ENCODE measurements around the gene MAP4K4.

Gene MAP4K4

DNA sequence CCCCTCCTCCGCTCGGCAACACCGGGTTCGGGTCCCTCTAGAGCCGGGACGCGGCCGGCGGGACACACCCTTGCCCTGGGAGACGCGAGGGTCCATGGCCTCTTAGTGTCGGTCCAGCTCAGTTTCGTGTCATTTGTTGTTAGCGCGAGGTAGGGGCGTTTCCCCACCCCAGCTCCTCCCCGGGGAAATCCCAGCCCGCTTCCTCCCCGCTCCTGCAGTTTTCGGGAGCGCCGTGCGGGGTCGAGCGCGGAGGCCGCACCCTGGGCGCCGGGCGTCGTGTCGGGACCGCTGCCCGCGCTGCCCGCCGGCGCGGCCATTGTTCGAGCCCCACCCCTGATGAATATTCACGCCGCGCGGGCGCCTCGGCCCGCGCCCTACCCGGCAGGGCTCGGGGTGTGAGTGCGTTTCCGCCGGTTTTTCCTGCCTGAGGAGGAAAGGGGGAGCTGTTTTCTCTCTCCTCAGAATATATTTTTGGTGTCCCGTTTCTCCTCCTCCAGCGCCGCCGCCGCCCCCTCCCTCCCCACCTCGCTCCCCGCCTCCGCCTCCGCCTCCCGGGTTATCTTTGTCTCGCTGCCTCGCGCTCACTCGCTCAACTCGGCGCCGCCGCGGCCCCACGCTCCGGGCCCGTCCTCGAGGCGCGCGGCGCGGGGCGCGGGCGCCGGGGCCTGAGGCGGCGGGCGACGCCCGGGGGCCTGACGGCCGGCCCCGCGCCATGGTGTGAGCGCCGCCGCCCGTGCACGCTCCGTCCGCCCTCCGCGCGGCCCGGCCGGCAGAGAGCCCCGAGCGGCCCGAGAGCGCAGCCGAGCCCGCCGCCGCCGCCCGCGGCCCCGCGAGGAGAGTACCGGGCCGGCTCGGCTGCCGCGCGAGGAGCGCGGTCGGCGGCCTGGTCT is at the start of gene MAP4K4:
MAP4K4 (plus strand) TSS at position 584 of the 890 bp plus-strand sequence. CDS start 374 bp downstream, outside the sequence.
- peak; percentile 28 for DNase-seq

DNA sequence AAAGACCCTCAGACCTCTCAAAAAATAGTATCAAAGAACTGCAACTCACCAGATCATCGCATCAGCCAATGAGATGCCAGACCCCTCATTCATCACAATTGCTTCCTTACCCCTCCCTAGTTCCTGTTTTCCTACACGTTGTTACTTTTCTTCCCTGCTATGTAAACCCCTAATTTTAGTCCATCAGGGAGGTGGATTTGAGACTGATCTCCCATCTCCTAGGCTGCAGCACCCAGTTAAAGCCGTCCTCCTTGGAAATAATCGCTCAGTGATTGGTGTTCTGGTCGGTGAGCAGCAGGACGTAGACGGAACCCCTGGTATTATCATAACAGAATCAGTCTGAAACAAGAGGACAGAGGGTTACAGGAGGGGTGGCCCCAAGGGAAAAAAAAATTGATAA is 44.0 kb upstream of the MAP4K4 start:
- DNase-seq, result no peak

DNA sequence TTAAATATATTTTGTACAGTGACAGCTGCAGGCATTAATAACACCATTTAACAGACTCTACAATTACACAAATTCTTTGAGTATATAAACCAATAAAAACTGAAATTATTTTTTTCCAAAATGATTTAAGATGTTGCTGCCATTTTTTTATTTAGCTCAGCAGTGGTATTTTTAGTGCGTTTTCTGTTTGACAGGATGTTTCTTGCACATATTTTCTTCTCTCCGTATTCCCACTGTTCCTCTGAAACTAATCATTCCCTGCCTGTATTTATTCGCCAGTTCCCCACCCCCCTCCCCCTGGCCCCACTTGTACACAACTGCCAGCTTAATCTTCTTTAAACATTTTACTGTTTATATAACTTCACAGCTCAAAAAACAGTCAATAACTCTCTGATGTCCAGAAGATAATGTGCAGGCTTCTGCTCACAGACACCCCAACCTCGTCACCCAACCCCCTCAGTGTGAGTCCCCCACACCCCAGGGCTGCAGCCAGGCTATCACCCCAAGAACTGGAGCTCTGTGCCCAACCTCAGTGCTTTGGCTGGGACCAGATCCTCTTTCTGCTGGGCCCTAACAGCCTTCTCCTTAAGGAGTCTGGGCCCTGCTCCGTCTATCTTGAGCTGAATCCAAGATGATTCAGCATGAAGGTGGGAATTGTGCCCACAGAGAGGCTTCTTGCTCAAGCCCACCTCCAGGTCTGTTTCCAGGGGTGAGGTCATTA is 41.6 kb upstream of the MAP4K4 start:
- DNase-seq, result no peak

DNA sequence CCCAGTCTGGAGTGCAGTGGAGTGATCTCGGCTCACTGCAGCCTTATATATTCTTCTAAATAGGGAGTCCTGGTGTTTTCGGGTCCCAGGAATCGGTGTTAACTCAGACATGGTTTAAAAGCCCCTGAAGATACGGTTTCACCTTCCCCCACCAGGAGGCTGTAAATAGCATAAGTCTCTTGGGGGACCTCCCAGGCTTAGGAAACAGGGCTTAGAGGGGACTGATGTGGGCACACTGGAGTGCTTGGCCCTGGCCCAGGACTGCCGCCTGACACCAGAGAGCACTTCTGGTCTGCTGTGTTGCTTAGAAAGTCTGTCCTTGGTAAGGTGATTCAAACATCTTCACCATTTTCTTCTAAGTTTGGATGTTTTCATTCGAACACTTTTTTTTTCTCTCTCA is 39.7 kb upstream of the MAP4K4 start:
- DNase-seq, result no peak

DNA sequence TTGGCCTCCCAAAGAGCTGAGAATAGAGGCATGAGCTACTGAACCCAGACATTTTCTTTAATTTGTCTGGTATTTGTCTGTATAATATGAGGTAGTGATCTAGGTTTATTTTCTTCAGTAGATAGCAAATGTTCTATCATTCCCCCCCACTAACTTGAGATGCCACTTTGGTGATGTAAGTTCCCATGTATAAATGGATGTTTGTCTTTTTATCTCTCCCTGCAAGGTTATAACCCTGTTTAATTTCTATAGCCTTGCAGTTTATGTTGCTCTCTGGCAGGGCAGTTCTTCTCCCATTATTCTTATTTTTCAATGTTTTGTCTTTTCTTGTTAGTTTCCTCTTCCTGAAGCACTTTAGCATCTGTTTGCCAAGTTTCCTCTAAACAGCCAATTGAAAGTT is 39.1 kb upstream of the MAP4K4 start:
- DNase-seq, result no peak

DNA sequence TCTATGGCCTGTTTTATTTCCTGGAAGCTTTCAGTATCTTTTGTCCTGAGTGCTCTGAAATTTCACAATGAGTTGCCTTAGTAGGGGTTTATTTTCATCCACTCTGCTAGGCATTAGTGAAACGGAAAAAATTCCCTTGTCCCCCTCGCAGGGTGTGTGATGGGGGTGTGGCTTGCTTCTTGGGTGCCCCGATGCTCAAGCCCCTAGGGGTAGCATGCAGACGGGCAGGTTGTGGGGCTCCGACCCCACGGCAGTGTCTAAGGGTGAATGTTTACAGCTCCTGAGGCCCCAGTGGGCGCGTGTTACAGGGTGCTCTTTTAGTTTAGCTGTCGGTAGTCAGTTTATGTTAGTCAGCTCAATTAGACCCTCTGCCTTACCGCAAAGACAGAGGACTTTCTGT is 32.2 kb upstream of the MAP4K4 start:
- no peak for DNase-seq

DNA sequence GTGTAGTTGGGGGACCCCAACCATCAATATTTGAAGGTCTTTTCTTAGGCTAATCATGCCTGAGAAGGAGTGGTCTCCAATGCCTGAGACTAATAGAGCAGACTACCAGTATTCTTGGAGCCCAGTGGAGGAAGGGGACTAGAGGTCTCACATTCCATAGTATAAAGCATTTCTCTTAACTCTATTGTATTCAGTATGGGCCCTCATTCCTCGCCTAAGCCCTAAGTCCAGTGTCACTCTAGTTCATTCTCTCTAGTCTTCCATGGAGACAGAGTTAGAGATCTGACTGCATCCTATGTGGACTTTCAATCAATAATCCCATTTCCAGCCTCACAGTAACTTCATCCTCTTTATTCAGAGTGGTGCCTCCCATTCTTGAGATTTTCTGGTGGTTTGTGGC is 29.7 kb upstream of the MAP4K4 start:
- no peak for DNase-seq

DNA sequence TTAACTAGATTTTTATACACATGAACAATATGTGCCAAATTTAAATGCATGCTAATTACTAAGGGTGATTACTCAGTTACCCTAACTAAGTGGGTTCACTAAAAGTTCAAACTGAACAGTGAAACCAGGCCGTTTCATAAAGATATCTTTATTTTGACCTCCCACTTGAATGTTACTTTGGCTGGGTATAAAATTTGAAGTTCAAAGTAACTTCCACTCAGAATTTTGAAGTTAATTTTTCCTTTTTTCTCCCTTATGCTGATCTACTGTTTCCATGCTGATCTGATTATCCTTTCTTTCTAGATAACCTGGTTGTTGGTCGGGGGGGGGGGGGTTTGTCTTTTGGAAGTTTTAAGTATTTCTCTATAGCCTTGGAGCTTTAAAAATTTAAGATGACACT is 25.5 kb upstream of the MAP4K4 start:
- DNase-seq, result no peak

DNA sequence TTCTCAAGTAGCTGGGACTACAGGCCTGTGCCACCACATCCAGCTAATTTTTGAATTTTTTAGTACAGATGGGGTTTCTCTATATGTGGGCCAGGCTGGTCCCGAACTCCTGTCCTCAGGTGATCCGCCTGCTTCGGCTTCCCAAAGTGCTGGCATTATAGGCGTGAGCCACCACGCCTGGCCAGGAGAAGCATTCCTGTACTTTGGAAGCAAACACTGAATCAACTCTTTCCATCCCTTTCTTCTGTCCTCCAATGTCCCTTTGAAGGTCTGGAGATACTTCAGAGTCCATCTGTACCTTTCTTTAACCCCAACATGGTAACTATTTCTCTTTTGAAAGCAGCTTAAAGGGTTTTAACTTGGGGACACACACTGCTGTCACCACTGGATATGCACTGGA is 23.6 kb upstream of the MAP4K4 start:
- DNase-seq, result no peak

DNA sequence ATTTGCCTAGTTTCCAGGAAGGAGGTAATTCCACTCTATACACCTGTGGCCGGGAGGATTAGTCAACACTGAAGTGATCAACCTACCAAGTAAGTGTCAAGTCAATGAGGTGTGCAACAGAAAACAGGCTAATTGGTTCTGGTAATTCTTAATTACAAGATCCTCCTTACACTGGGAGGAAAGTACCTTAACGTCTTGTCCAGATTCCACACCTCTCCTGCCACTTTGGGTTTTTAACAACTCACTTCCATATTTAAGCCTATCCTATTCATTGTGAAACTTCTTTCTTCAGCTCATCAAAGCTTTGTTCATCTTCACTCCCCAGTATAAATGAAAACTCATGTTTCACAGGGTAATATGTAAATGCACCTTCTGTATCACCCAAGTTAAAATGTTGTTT is 22.0 kb upstream of the MAP4K4 start:
- no peak for DNase-seq

DNA sequence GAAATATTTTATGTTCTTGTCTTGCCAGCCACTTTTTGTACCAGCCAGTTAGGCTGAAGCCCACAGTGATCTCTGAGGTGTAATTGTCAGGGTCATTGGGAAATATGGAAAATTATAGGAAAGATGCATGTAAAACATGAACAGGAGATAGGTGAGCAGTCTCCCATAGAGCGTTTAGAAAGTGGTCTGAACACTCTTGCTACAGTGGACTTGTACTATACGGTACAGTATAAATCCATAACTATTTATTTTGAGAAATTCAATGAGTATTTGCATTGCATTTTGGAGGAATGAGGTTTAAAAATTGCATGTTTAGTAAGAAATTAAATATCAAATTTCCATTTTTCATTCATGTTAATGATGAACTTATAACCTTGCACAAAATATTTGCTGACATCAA is 20.8 kb upstream of the MAP4K4 start:
- no peak for DNase-seq

DNA sequence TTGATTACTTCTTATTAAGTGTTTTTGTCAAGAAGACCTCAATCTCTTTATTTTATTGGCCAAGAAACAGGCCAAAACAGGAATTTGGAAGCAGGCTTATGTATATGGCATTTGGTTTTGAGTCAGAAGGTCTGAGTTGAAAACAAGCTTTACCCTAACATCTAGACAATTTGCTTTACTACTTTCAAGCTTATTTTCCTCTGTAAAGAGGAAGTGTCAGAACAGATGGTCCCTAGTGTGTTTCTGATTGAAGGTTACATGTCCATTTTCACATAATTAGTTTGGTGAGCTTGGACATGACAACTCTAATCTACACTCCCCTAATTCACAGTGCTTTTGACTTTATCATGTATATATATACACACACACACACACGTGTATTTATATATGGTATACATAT is 19.8 kb upstream of the MAP4K4 start:
- DNase-seq, result no peak

DNA sequence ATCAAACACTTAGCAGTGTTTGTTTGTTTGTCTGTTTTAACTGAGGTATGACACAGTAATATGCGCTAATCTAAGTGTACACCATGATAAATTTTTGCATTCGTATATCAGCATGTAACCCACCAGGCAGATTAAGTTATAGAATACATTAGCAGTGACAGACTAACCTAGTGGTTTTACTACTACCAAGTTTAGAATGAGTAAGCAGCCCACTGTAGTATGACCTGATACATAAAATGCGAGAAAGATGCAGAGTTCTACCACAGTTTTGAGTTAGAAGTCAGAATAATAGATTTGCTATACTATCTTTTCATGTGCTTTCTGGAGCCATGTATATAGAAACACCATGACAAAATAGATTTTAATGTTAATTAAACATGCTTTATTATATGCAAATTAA is 19.1 kb upstream of the MAP4K4 start:
- no peak for DNase-seq

DNA sequence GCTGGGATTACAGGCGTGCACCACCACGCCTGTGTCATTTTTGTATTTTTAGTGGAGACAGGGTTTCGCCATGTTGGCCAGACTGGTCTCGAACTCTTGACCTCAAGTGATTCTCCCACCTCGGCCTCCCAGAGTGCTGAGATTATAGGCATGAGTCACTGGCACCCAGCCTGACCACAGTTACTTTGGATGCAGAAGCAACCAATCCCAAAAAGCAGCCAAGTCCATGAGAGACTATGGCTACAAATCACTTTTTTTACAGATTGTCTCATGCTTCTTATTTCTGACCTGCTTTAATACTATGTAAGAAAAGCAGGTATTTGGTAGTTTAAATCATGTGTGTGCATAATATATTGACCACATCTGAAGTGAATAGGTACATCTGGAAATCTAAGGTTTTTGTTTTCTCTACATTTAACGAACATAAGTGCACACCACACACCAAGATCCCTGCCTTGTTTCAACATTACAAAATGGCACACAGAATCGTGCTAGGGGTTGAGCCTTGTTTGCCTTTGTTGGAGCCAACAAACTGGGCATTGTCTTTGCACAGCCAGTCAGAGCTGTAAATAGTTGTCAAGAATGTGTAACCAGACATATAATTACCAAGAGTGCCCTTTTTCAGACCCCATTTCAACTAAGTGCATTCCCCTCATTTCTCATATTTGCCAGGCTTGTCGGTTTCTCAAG is 18.3 kb upstream of the MAP4K4 start:
- DNase-seq, result no peak

DNA sequence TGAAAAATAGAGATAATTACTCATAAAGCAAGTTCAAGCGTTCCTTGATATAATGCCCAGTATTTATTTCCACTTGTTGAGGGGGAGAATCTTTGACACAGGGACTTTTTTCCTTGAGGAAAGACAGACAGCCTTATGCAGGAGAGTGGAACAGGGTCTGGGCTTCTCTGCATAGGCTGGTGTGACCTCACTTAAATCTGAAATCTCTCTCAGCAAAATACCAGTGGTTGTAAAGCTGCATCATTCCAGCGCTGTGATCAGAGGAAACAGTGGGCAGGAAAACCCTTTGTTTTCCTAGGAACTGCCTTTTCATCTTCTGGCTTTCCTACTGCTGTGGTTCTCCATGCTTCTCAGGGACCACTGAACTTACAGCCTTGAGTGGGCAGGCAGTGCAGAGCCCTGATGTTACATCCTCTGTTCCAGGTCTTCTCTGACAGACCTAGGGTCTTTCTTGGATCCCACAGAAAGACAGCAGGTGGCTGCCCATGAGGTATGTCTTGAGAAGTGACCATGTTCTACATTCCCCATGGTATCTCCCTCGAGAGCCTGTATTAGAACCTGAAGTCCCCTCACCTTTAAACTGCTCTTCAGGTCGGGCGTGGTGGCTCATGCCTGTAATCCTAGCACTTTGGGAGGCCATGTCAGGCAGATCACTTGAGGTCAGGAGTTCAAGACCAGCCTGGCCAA is 17.6 kb upstream of the MAP4K4 start:
- no peak for DNase-seq

DNA sequence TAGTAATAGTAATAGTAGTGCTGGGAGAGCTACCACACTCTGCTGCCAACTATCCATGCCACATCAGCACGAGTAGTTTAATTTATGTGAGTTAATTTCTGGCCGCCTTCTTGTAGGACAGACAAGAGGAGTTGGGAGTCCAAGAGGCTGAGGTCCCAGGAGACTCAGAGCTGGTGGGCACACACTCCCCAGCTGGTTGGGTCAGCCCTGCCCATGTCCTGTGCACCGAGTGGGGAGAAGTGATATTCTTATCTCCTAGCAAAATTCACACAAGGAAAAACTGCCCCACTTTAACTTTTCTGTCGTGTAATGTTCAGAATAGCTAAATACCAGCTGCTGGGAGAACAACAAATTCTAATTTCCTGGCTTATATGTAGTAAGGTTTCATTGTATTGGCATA is 15.2 kb upstream of the MAP4K4 start:
- DNase-seq, result no peak

DNA sequence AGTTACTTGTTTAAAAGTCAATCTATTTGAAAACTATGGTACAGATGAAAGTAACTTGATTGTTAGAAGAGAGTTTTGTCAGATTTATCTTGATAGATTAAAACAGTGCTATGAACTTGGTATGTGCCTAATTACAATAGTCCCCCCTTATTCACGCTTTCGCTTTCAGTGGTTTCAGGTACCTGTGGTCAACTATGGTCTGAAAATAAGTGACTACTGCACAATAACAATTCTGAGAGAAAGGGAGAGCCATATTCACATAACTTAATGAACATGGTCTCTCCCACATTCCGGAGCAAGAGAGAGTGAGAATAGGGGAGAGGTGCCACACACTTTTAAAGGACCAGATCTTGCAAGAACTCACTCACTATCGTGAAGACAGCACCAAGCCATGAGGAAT is 13.2 kb upstream of the MAP4K4 start:
- no peak for DNase-seq

DNA sequence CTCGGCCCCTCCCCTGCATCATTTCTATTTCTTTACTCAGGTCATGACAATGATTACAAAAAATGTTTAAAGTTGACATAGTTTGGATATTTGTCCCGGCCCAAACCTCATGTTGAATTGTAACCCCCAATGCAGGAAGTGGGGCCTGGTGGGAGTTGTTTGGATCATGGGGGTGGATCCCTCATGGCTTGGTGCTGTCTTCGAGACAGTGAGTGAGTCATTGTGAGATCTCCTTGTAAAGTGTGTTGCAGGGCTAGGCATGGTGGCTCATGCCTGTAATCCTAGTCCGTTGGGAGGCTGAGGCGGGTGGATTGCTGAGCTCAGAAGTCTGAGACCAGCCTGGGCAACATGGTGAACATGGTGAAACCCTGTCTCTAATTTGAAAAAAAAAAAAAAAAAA is 9.2 kb upstream of the MAP4K4 start:
- DNase-seq, result no peak

DNA sequence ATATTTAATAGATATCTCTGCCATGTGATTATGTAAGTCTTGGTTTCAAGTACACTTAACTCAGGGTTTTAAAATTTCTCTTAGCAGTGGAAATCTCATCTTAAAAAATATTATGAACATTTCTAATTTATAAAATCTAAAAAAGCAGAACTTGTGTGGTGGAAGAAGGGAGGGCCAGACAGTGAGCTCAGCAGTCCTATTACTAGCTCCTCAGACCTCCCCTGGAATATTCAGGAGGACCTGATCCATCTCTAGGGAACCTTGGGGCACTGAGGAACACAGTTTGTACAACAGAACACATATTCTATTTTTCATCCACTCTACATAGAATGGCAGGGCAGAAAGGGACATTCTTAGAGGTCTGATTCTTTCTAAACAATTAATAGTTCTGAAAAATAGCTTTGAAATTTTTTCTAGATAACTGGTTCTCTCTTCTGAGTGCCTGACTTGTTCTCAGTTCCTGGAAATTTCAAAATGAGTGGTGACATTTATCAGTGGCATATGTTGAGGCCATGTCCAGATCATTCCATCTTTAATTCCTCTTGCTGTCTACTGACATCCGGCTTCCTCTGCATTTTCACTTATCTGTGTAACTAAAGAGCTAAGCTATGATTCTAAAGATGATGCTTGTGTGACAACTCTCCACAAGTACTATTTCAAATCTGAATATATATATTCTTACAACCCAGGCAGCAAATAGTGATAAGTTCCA is 8.2 kb upstream of the MAP4K4 start:
- DNase-seq, result no peak

DNA sequence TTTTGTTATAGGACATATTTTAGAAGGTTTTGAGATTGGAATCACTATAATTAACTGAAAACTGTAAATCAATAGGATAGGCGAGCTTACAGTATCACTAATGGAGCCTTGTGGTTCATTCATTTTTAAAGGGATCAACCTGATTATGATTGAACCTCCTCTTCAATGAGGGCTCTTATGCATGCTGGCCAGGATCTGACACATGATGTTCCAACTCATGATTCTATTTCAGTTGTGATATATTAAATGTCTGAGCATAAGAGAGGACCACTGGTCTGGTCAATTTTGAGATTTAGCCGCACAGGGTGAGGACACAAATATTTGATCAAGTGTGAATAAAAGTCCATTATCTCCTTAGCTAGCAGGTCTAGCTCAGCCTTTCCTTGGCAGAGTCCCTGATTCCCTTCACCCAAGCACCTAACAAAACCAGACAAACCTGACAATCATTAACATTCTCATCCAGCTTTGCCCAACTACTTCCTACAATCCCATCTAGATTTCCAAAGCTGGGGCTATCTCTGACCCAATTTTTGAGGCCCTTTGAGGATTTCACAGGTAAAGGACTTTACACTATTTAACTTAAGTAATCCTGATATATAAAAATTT is 6.9 kb upstream of the MAP4K4 start:
- DNase-seq, result no peak

DNA sequence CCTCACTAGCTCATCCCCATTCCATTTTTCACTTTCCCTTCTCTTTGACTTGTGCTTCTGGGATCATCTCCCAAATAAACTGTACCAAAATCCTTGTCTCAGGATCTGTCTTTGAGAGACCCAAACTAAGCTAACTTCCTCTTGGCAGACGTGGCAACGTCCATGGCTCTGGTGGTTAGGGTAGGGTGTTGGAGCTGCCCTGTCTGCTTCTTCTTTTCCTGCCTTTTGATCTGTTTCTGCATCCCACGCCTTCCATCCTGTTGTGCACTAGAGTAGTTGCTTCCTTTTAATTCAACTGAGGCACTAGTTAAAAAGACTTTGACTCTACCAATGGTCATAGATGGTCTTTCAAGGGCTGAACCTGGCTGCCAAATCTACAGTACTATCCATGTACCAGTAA is 5.5 kb upstream of the MAP4K4 start:
- DNase-seq, result no peak

DNA sequence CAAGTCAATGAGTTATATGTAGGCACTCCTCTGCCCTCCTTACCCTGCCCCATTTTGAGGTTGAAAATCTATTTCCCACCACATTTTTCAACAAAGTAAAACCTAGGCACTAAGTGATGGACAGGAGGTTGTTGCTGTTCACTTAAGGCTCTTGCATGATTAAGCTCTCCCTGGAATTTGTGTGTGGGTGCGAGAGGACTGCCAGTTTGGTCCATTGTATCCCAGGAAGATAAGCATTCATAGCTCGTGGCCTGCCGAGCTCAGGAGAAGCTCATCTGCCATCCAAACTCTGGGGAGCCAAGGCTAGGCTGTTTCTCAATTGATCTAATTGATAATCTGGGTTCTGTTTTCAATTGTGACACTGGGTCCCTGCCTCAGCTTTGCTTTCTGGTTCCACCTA is 4.7 kb upstream of the MAP4K4 start:
- no peak for DNase-seq
